Memory B cell (primary cell): ENCODE data around the gene CORO1A.

Experiments used
- ATAC-seq: fragments of 150-1000 bp; cut with Tn5 transposase; 2 replicates; pipeline ENCODE4 v1.10.0; 2021; ENCODE audit warnings: low read depth, mild to moderate bottlenecking, moderate library complexity
- DNase-seq, 2 donors: peaks; one replicate each; pipeline ENCODE4 v3.0.0; 2022; ENCODE audit warnings: low spot score in 2 of 2
- H3K27ac Mint-ChIP-seq: one replicate; pipeline ENCODE4 v1.8.0; 2022; ENCODE audit warnings: mild to moderate bottlenecking, moderate library complexity, mixed read lengths
- H3K27me3 Mint-ChIP-seq: one replicate; pipeline ENCODE4 v1.8.0; 2022; ENCODE audit warnings: mixed read lengths
- H3K36me3 Mint-ChIP-seq: one replicate; pipeline ENCODE4 v1.8.0; 2022; ENCODE audit warnings: mild to moderate bottlenecking, mixed read lengths
- H3K4me1 Mint-ChIP-seq: one replicate; pipeline ENCODE4 v1.8.0; 2022; ENCODE audit warnings: mixed read lengths
- H3K4me3 Mint-ChIP-seq: one replicate; pipeline ENCODE4 v1.8.0; 2022; ENCODE audit warnings: mild to moderate bottlenecking, moderate library complexity, mixed read lengths
- H3K9me3 Mint-ChIP-seq: one replicate; pipeline ENCODE4 v1.8.0; 2022; ENCODE audit warnings: mixed read lengths

Gene CORO1A

GRCh38 chr16:30183233-30184095, at the start of gene CORO1A:
CORO1A (plus strand) TSS chr16:30183602; CDS start chr16:30185210, 1,608 bp downstream.
- peak within 1 kb of the TSS; percentile 96 for H3K27ac Mint-ChIP-seq
- peaks cover 23% of the 10 kb centered on the region for H3K36me3 Mint-ChIP-seq
- ATAC-seq: peak; percentile 60
- H3K4me3 Mint-ChIP-seq: peak within 1 kb of the TSS; percentile 97
- H3K4me1 Mint-ChIP-seq: peaks cover 29% of the 10 kb centered on the region
- DNase-seq: peak; percentile 75 to 84
- H3K9me3 Mint-ChIP-seq: no peaks in the 10 kb centered on the region
- H3K27me3 Mint-ChIP-seq: no peaks in the 10 kb centered on the region

- no peaks in the 10 kb centered on the region for H3K36me3 Mint-ChIP-seq
- H3K27ac Mint-ChIP-seq: no peak overlapping the region
Measured at GRCh38 chr16:30136971-30137605, 46.3 kb upstream of the CORO1A start.

GRCh38 chr16:30137897-30138296, 45.5 kb upstream of the CORO1A start:
- H3K27me3 Mint-ChIP-seq: no peaks in the 10 kb centered on the region
- H3K4me1 Mint-ChIP-seq: peaks cover 5% of the 10 kb centered on the region
- ATAC-seq (no peak), DNase-seq (no peak)
- H3K4me3 Mint-ChIP-seq: no peak overlapping the region
- no peaks in the 10 kb centered on the region for H3K9me3 Mint-ChIP-seq
- H3K27ac Mint-ChIP-seq: no peak overlapping the region
- H3K36me3 Mint-ChIP-seq: no peaks in the 10 kb centered on the region

More at GRCh38 chr16:30136971-30137605, 46.3 kb upstream of the CORO1A start:
- H3K4me3 Mint-ChIP-seq: no peak overlapping the region
- no peaks in the 10 kb centered on the region for H3K27me3 Mint-ChIP-seq
- H3K4me1 Mint-ChIP-seq: peaks cover 5% of the 10 kb centered on the region
- ATAC-seq (no peak), DNase-seq (no peak)
- H3K9me3 Mint-ChIP-seq: no peaks in the 10 kb centered on the region

GRCh38 chr16:30139583-30140481, 43.6 kb upstream of the CORO1A start:
- ATAC-seq: no peak
- Mint-ChIP-seq H3K36me3 (no peaks in the 10 kb centered on the region), H3K4me1 (peaks cover 10% of the 10 kb centered on the region), H3K27ac (no peak overlapping the region), H3K9me3 (no peaks in the 10 kb centered on the region), H3K27me3 (no peaks in the 10 kb centered on the region), H3K4me3 (no peak overlapping the region)
- DNase-seq: no peak

- Mint-ChIP-seq H3K27ac (no peak overlapping the region), H3K27me3 (no peaks in the 10 kb centered on the region)
Measured at GRCh38 chr16:30141750-30142149, 41.7 kb upstream of the CORO1A start.

GRCh38 chr16:30142672-30143346, 40.6 kb upstream of the CORO1A start:
- H3K9me3 Mint-ChIP-seq: no peaks in the 10 kb centered on the region
- H3K27me3 Mint-ChIP-seq: no peaks in the 10 kb centered on the region
- H3K27ac Mint-ChIP-seq: peak overlapping the region; percentile 74
- ATAC-seq (peak; percentile 87), DNase-seq (peak; percentile 18 to 21)
- peaks cover 13% of the 10 kb centered on the region for H3K4me1 Mint-ChIP-seq
- no peaks in the 10 kb centered on the region for H3K36me3 Mint-ChIP-seq
- H3K4me3 Mint-ChIP-seq: no peak overlapping the region

More at GRCh38 chr16:30141750-30142149, 41.7 kb upstream of the CORO1A start:
- no peaks in the 10 kb centered on the region for H3K9me3 Mint-ChIP-seq
- no peak for DNase-seq
- no peak for ATAC-seq
- no peak overlapping the region for H3K4me3 Mint-ChIP-seq
- H3K4me1 Mint-ChIP-seq: peaks cover 13% of the 10 kb centered on the region
- no peaks in the 10 kb centered on the region for H3K36me3 Mint-ChIP-seq

- Mint-ChIP-seq H3K27me3 (no peaks in the 10 kb centered on the region), H3K36me3 (no peaks in the 10 kb centered on the region), H3K4me1 (peaks cover 13% of the 10 kb centered on the region), H3K9me3 (no peaks in the 10 kb centered on the region), H3K4me3 (no peak overlapping the region), H3K27ac (peak overlapping the region; percentile 74)
- ATAC-seq (peak; percentile 10), DNase-seq (no peak)
Measured at GRCh38 chr16:30143347-30143702, 40.1 kb upstream of the CORO1A start.

- ATAC-seq (no peak), DNase-seq (no peak)
- Mint-ChIP-seq H3K27me3 (no peaks in the 10 kb centered on the region), H3K9me3 (no peaks in the 10 kb centered on the region), H3K4me1 (peaks cover 13% of the 10 kb centered on the region), H3K27ac (no peak overlapping the region), H3K4me3 (no peak overlapping the region), H3K36me3 (no peaks in the 10 kb centered on the region)
Measured at GRCh38 chr16:30144017-30144416, 39.4 kb upstream of the CORO1A start.

GRCh38 chr16:30144917-30145316, 38.5 kb upstream of the CORO1A start:
- no peak for ATAC-seq
- peaks cover 10% of the 10 kb centered on the region for H3K4me1 Mint-ChIP-seq

GRCh38 chr16:30145657-30146056, 37.7 kb upstream of the CORO1A start:
- Mint-ChIP-seq H3K4me1 (peaks cover 8% of the 10 kb centered on the region), H3K4me3 (no peak overlapping the region), H3K27ac (no peak overlapping the region), H3K27me3 (no peaks in the 10 kb centered on the region), H3K9me3 (peaks cover 2% of the 10 kb centered on the region), H3K36me3 (peaks cover 2% of the 10 kb centered on the region)
- ATAC-seq (no peak), DNase-seq (no peak)

More at GRCh38 chr16:30144917-30145316, 38.5 kb upstream of the CORO1A start:
- Mint-ChIP-seq H3K4me3 (no peak overlapping the region), H3K9me3 (peaks cover 2% of the 10 kb centered on the region), H3K36me3 (peaks cover 2% of the 10 kb centered on the region), H3K27ac (no peak overlapping the region), H3K27me3 (no peaks in the 10 kb centered on the region)
- no peak for DNase-seq

- ATAC-seq (no peak), DNase-seq (no peak)
- Mint-ChIP-seq H3K36me3 (peaks cover 2% of the 10 kb centered on the region), H3K4me3 (no peak overlapping the region), H3K9me3 (peaks cover 2% of the 10 kb centered on the region), H3K4me1 (peaks cover 13% of the 10 kb centered on the region), H3K27ac (no peak overlapping the region), H3K27me3 (no peaks in the 10 kb centered on the region)
Measured at GRCh38 chr16:30147843-30148510, 35.4 kb upstream of the CORO1A start.

- no peak overlapping the region for H3K4me3 Mint-ChIP-seq
- H3K36me3 Mint-ChIP-seq: peaks cover 2% of the 10 kb centered on the region
- peaks cover 2% of the 10 kb centered on the region for H3K9me3 Mint-ChIP-seq
- H3K4me1 Mint-ChIP-seq: peaks cover 8% of the 10 kb centered on the region
- no peak for DNase-seq
- H3K27ac Mint-ChIP-seq: no peak overlapping the region
- no peak for ATAC-seq
- H3K27me3 Mint-ChIP-seq: no peaks in the 10 kb centered on the region
Measured at GRCh38 chr16:30149250-30149930, 34.0 kb upstream of the CORO1A start.
